PFSK-1 (cell line): Measurements from ENCODE around the gene ZNF646.

Source experiments
- FOXP2 ChIP-seq: optimal IDR thresholded peaks from 2 replicates; pipeline ENCODE3; 2011; ENCODE audit warnings: borderline replicate concordance, control low read depth, inconsistent platforms; ENCODE audit not compliant: insufficient read depth; ENCODE audit errors: extremely low read length, extremely low read depth
- POLR2AphosphoS5 ChIP-seq: IDR thresholded peaks from 2 replicates; pipeline ENCODE4 v1.6.1; 2012; ENCODE audit warnings: low read depth, mild to moderate bottlenecking, control low read depth, low read length, moderate library complexity
- REST ChIP-seq, 2 experiments: IDR thresholded peaks; 2 replicates each; pipeline versions ENCODE4 v1.6.1 to v1.8.0; 2011 to 2012; ENCODE audit warnings: low read depth in 2 of 2, low read length in 2 of 2, control low read depth in 1 of 2, inconsistent platforms in 1 of 2, mild to moderate bottlenecking in 1 of 2, moderate library complexity in 1 of 2; ENCODE audit not compliant: insufficient read depth in 1 of 2
- SIN3A ChIP-seq: IDR thresholded peaks from 2 replicates; pipeline ENCODE4 v1.6.1; 2012; ENCODE audit warnings: mild to moderate bottlenecking, low read length, moderate library complexity, borderline replicate concordance; ENCODE audit not compliant: insufficient read depth
- TAF1 ChIP-seq: IDR thresholded peaks from 2 replicates; pipeline ENCODE4 v1.6.1; 2012; ENCODE audit warnings: low read length, control low read depth, borderline replicate concordance; ENCODE audit not compliant: insufficient read depth

The ZNF646 gene

GRCh38 chr16:31094088-31094423, 19.8 kb downstream of the ZNF646 start:
- TF ChIP-seq REST (IDR thresholded peaks at IDR 0.05; ENCODE audit: insufficient read depth in 1 of 2, low read depth in 2 of 2, low read length in 2 of 2): no peak

GRCh38 chr16:31094424-31095120, 20.4 kb downstream of the ZNF646 start, which contains the start of gene VKORC1:
TSS of gene VKORC1 (minus strand) at chr16:31094797. CDS start at chr16:31094729, 68 bp downstream.
- TF ChIP-seq SIN3A: peak; percentile 72; the same call in 1 of the 2 replicates
- TF ChIP-seq REST (IDR thresholded peaks at IDR 0.05; ENCODE audit: insufficient read depth in 1 of 2, low read depth in 2 of 2, low read length in 2 of 2): no peak
- TF ChIP-seq TAF1: peak; percentile 67; the same call in 1 of the 2 replicates
- TF ChIP-seq FOXP2: peak; percentile 56
- peak; percentile 57; the same call in 1 of the 2 replicates for TF ChIP-seq POLR2AphosphoS5

GRCh38 chr16:31099860-31100638, 25.8 kb downstream of the ZNF646 start:
- TF ChIP-seq POLR2AphosphoS5 (no peak), FOXP2 (no peak), SIN3A (no peak), TAF1 (no peak), REST (IDR thresholded peaks at IDR 0.05; ENCODE audit: insufficient read depth in 1 of 2, low read depth in 2 of 2, low read length in 2 of 2) (no peak)

- TF ChIP-seq SIN3A (no peak), FOXP2 (peak; percentile 65), POLR2AphosphoS5 (no peak)
Observed at GRCh38 chr16:31105677-31106213, 31.5 kb downstream of the ZNF646 start.

GRCh38 chr16:31106509-31107464, 32.6 kb downstream of the ZNF646 start:
- TF ChIP-seq FOXP2 (no peak), SIN3A (no peak), TAF1 (no peak), POLR2AphosphoS5 (no peak), REST (IDR thresholded peaks at IDR 0.05; ENCODE audit: insufficient read depth in 1 of 2, low read depth in 2 of 2, low read length in 2 of 2) (no peak)
